HL-60 (cell line): Measurements from ENCODE around the gene DZIP1L.

ENCODE experiments used
- CTCF ChIP-seq: IDR thresholded peaks from one replicate; pipeline ENCODE4 v1.5.1; 2011; ENCODE audit warnings: low read length, control low read depth, inconsistent platforms; ENCODE audit not compliant: insufficient read depth
- GABPA ChIP-seq: IDR thresholded peaks from 2 replicates; pipeline ENCODE4 v1.6.1; 2012; ENCODE audit warnings: low read depth
- POLR2AphosphoS5 ChIP-seq: IDR thresholded peaks from 2 replicates; pipeline ENCODE4 v1.6.1; 2012; ENCODE audit warnings: low read depth
- REST ChIP-seq: IDR thresholded peaks from 2 replicates; pipeline ENCODE4 v1.6.1; 2012; ENCODE audit warnings: low read depth; ENCODE audit not compliant: insufficient replicate concordance
- SPI1 ChIP-seq: IDR thresholded peaks from 2 replicates; pipeline ENCODE4 v1.6.1; 2012; ENCODE audit warnings: low read depth, mild to moderate bottlenecking, borderline replicate concordance

GRCh38 chr3:138132239-138132638, 16.8 kb upstream of the DZIP1L start, which contains the start of gene A4GNT:
- no peak for TF ChIP-seq CTCF
- TF ChIP-seq POLR2AphosphoS5 = no peak
- no peak for TF ChIP-seq REST
- TF ChIP-seq SPI1 = no peak
- no peak for TF ChIP-seq GABPA
